Mucosa of rectum (tissue), 2 donors: ENCODE measurements around the gene LHX1.

Source experiments
- H3K27ac ChIP-seq, 2 donors: one replicate each; pipeline ENCODE4 v1.7.0; 2013; ENCODE audit warnings: inconsistent platforms in 2 of 2, low read depth in 2 of 2, low read length in 2 of 2
- H3K27me3 ChIP-seq, 2 donors: one replicate each; pipeline ENCODE4 v1.7.0; 2013; ENCODE audit warnings: low read length in 2 of 2; ENCODE audit not compliant: control insufficient read depth in 2 of 2, insufficient read depth in 2 of 2
- H3K36me3 ChIP-seq, 2 donors: one replicate each; pipeline ENCODE4 v1.7.0; 2013; ENCODE audit warnings: low read length in 2 of 2; ENCODE audit not compliant: control insufficient read depth in 2 of 2, insufficient read depth in 2 of 2
- H3K4me1 ChIP-seq, 2 donors: one replicate each; pipeline ENCODE4 v1.7.0; 2013; ENCODE audit warnings: low read length in 2 of 2, mild to moderate bottlenecking in 1 of 2; ENCODE audit not compliant: control insufficient read depth in 2 of 2, insufficient read depth in 2 of 2
- H3K4me3 ChIP-seq, 2 donors: one replicate each; pipeline ENCODE4 v1.7.0; 2013; ENCODE audit warnings: low read length in 2 of 2
- H3K9ac ChIP-seq, 2 donors: one replicate each; pipeline ENCODE4 v1.7.0; 2013; ENCODE audit warnings: low read length in 2 of 2, low read depth in 1 of 2, mild to moderate bottlenecking in 1 of 2
- H3K9me3 ChIP-seq, 2 donors: one replicate each; pipeline ENCODE4 v1.7.0; 2013; ENCODE audit warnings: low read length in 2 of 2; ENCODE audit not compliant: control insufficient read depth in 2 of 2
- donor health status: healthy.
- donor health status: Normal muscosa, but diverticular disease.

The LHX1 gene

GRCh38 chr17:36971508-36971907 is 34.2 kb downstream of the LHX1 start:
- Histone ChIP-seq H3K9me3 (no peaks in the 10 kb centered on the region), H3K4me1 (no peaks in the 10 kb centered on the region), H3K36me3 (peaks cover 4 to 6% of the 10 kb centered on the region in 2 donors), H3K4me3 (no peak overlapping the region), H3K27me3 (no peaks in the 10 kb centered on the region), H3K9ac (no peak overlapping the region), H3K27ac (no peak overlapping the region)

- H3K4me1 ChIP-seq, result no peaks in the 10 kb centered on the region
- H3K9ac ChIP-seq, result no peak overlapping the region
- no peak overlapping the region for H3K4me3 ChIP-seq
- no peaks in the 10 kb centered on the region for H3K27me3 ChIP-seq
- H3K27ac ChIP-seq, result no peak overlapping the region
- peaks cover 4 to 6% of the 10 kb centered on the region in 2 donors for H3K36me3 ChIP-seq
- H3K9me3 ChIP-seq, result no peaks in the 10 kb centered on the region
These were observed 35.0 kb downstream of the LHX1 start for GRCh38 chr17:36972186-36972700.

- H3K9ac ChIP-seq, result no peak overlapping the region
- no peaks in the 10 kb centered on the region for H3K27me3 ChIP-seq
- H3K36me3 ChIP-seq, result peaks cover 0 to 6% of the 10 kb centered on the region in 2 donors
- no peaks in the 10 kb centered on the region for H3K4me1 ChIP-seq
- no peak overlapping the region for H3K27ac ChIP-seq
- no peak overlapping the region for H3K4me3 ChIP-seq
- H3K9me3 ChIP-seq, result no peaks in the 10 kb centered on the region
These were observed 35.6 kb downstream of the LHX1 start for GRCh38 chr17:36972905-36973304.

- H3K4me3 ChIP-seq, result no peak overlapping the region
- no peak overlapping the region for H3K27ac ChIP-seq
- H3K9ac ChIP-seq, result no peak overlapping the region
- no peaks in the 10 kb centered on the region for H3K27me3 ChIP-seq
- no peaks in the 10 kb centered on the region for H3K36me3 ChIP-seq
- H3K4me1 ChIP-seq, result no peaks in the 10 kb centered on the region
- H3K9me3 ChIP-seq, result no peaks in the 10 kb centered on the region
These were observed 38.7 kb downstream of the LHX1 start for GRCh38 chr17:36975922-36976515.

GRCh38 chr17:36977066-36977465 is 39.8 kb downstream of the LHX1 start:
- H3K4me3 ChIP-seq, result no peak overlapping the region
- H3K9me3 ChIP-seq, result no peaks in the 10 kb centered on the region
- H3K9ac ChIP-seq, result no peak overlapping the region
- H3K27ac ChIP-seq, result no peak overlapping the region
- H3K27me3 ChIP-seq, result no peaks in the 10 kb centered on the region
- H3K4me1 ChIP-seq, result no peaks in the 10 kb centered on the region
- no peaks in the 10 kb centered on the region for H3K36me3 ChIP-seq

GRCh38 chr17:36977568-36977967 is 40.3 kb downstream of the LHX1 start:
- Histone ChIP-seq H3K27me3 (no peaks in the 10 kb centered on the region), H3K4me1 (no peaks in the 10 kb centered on the region), H3K4me3 (no peak overlapping the region), H3K9ac (no peak overlapping the region), H3K27ac (no peak overlapping the region), H3K9me3 (no peaks in the 10 kb centered on the region), H3K36me3 (no peaks in the 10 kb centered on the region)

GRCh38 chr17:36978810-36979564 is 41.7 kb downstream of the LHX1 start:
- no peaks in the 10 kb centered on the region for H3K27me3 ChIP-seq
- H3K9me3 ChIP-seq, result no peaks in the 10 kb centered on the region
- no peaks in the 10 kb centered on the region for H3K4me1 ChIP-seq
- H3K9ac ChIP-seq, result no peak overlapping the region
- no peaks in the 10 kb centered on the region for H3K36me3 ChIP-seq
- no peak overlapping the region for H3K4me3 ChIP-seq
- H3K27ac ChIP-seq, result no peak overlapping the region

GRCh38 chr17:36979565-36979941 is 42.3 kb downstream of the LHX1 start:
- Histone ChIP-seq H3K9me3 (no peaks in the 10 kb centered on the region), H3K4me1 (no peaks in the 10 kb centered on the region), H3K9ac (no peak overlapping the region), H3K4me3 (no peak overlapping the region), H3K36me3 (peaks cover 0 to 3% of the 10 kb centered on the region in 2 donors), H3K27ac (no peak overlapping the region), H3K27me3 (no peaks in the 10 kb centered on the region)

GRCh38 chr17:36980280-36980761 is 43.0 kb downstream of the LHX1 start:
- H3K4me1 ChIP-seq, result no peaks in the 10 kb centered on the region
- H3K27me3 ChIP-seq, result no peaks in the 10 kb centered on the region
- peaks cover 0 to 4% of the 10 kb centered on the region in 2 donors for H3K36me3 ChIP-seq
- H3K9ac ChIP-seq, result no peak overlapping the region
- H3K4me3 ChIP-seq, result no peak overlapping the region
- H3K9me3 ChIP-seq, result no peaks in the 10 kb centered on the region
- H3K27ac ChIP-seq, result no peak overlapping the region

- Histone ChIP-seq H3K4me3 (no peak overlapping the region), H3K27ac (no peak overlapping the region), H3K9me3 (no peaks in the 10 kb centered on the region), H3K36me3 (peaks cover 12 to 18% of the 10 kb centered on the region in 2 donors), H3K27me3 (no peaks in the 10 kb centered on the region), H3K4me1 (no peaks in the 10 kb centered on the region), H3K9ac (no peak overlapping the region)
These were observed 46.3 kb downstream of the LHX1 start for GRCh38 chr17:36983618-36984017.
